ENCODE results near the gene ZFHX3. TPM values are rescaled to one million over a fixed set of nuclear protein-coding genes. Genes with fewer than 3 reads are reported as not detected.

The ZFHX3 gene
- polyA plus RNA-seq, 1 donor from 2014 or later: 26.4 TPM

GRCh38 chr16:73059779-73060615 is 12.1 kb upstream of the ZFHX3 start:
- peaks cover 15% of the 10 kb centered on the region for H3F3A ChIP-seq (ENCODE audit: insufficient read depth, low read length, poor library complexity, severe bottlenecking)
- peak overlapping the region; percentile 69 for H3K4me3 ChIP-seq (ENCODE audit: low read length)
- peak overlapping the region; percentile 85 for H3K4me2 ChIP-seq (ENCODE audit: low read length)
- H3K27ac ChIP-seq (ENCODE audit: low read length): peak overlapping the region; percentile 95
- H3K36me3 ChIP-seq (ENCODE audit: insufficient read depth, low read length): no peaks in the 10 kb centered on the region
- no peaks in the 10 kb centered on the region for H3K9me3 ChIP-seq (ENCODE audit: low read length)
- H3K9ac ChIP-seq (ENCODE audit: low read length): peak overlapping the region; percentile 98
- no peaks in the 10 kb centered on the region for H4K20me1 ChIP-seq (ENCODE audit: insufficient read depth)
- no peaks in the 10 kb centered on the region for H3K9me2 ChIP-seq (ENCODE audit: insufficient read depth, low read length)
- H2AFZ ChIP-seq (ENCODE audit: low read depth, low read length): no peak overlapping the region
- TF ChIP-seq POLR2AphosphoS5 (IDR thresholded peaks at IDR 0.05): peak; percentile 84
- no peak for TF ChIP-seq EZH2 (IDR thresholded peaks at IDR 0.05; ENCODE audit: borderline replicate concordance, insufficient read depth, low read length, poor library complexity, severe bottlenecking)
- TF ChIP-seq CTCF (IDR thresholded peaks at IDR 0.05; ENCODE audit: poor library complexity, severe bottlenecking): no peak
- TF ChIP-seq RAD21 (conservative IDR thresholded peaks at IDR 0.05): peak; percentile 37
- TF ChIP-seq MXI1 (conservative IDR thresholded peaks at IDR 0.05; ENCODE audit: poor library complexity, severe bottlenecking): peak; percentile 19
- no peak for TF ChIP-seq TAF1 (IDR thresholded peaks at IDR 0.05; ENCODE audit: low read depth)
- TF ChIP-seq EP300 (conservative IDR thresholded peaks at IDR 0.05; ENCODE audit: poor library complexity, severe bottlenecking): peak; percentile 33
- TF ChIP-seq REST (IDR thresholded peaks at IDR 0.05; ENCODE audit: borderline replicate concordance): peak; percentile 59
- peak; percentile 47 for TF ChIP-seq SMC3 (conservative IDR thresholded peaks at IDR 0.05; ENCODE audit: poor library complexity)
- H3K27me3 ChIP-seq (ENCODE audit: insufficient read depth, low read depth, low read length): peaks cover 34% of the 10 kb centered on the region
- peaks cover 82% of the 10 kb centered on the region for H3K79me2 ChIP-seq (replicated peaks; ENCODE audit: insufficient read depth, low read length)

GRCh38 chr16:73058616-73059409 is 10.9 kb upstream of the ZFHX3 start:
- TF ChIP-seq CTCF (IDR thresholded peaks at IDR 0.05; ENCODE audit: poor library complexity, severe bottlenecking): peak; percentile 29
- TF ChIP-seq TAF1 (IDR thresholded peaks at IDR 0.05; ENCODE audit: low read depth): peak; percentile 93
- TF ChIP-seq RAD21 (conservative IDR thresholded peaks at IDR 0.05): peak; percentile 62
- peak; percentile 75 for TF ChIP-seq REST (IDR thresholded peaks at IDR 0.05; ENCODE audit: borderline replicate concordance)
- TF ChIP-seq SMC3 (conservative IDR thresholded peaks at IDR 0.05; ENCODE audit: poor library complexity): peak; percentile 70
- no peak for TF ChIP-seq EZH2 (IDR thresholded peaks at IDR 0.05; ENCODE audit: borderline replicate concordance, insufficient read depth, low read length, poor library complexity, severe bottlenecking)
- TF ChIP-seq POLR2AphosphoS5 (IDR thresholded peaks at IDR 0.05): peak; percentile 80
- peak; percentile 49 for TF ChIP-seq MXI1 (conservative IDR thresholded peaks at IDR 0.05; ENCODE audit: poor library complexity, severe bottlenecking)
- peak; percentile 81 for TF ChIP-seq EP300 (conservative IDR thresholded peaks at IDR 0.05; ENCODE audit: poor library complexity, severe bottlenecking)
- Histone ChIP-seq H3K4me2 (ENCODE audit: low read length) (peak overlapping the region; percentile 85), H3F3A (ENCODE audit: insufficient read depth, low read length, poor library complexity, severe bottlenecking) (peaks cover 15% of the 10 kb centered on the region), H3K36me3 (ENCODE audit: insufficient read depth, low read length) (no peaks in the 10 kb centered on the region), H3K9me2 (ENCODE audit: insufficient read depth, low read length) (no peaks in the 10 kb centered on the region), H3K9ac (ENCODE audit: low read length) (peak overlapping the region; percentile 98), H4K20me1 (ENCODE audit: insufficient read depth) (no peaks in the 10 kb centered on the region), H3K9me3 (ENCODE audit: low read length) (no peaks in the 10 kb centered on the region), H3K4me3 (ENCODE audit: low read length) (peak overlapping the region; percentile 69), H3K79me2 (replicated peaks; ENCODE audit: insufficient read depth, low read length) (peaks cover 83% of the 10 kb centered on the region), H2AFZ (ENCODE audit: low read depth, low read length) (no peak overlapping the region), H3K27ac (ENCODE audit: low read length) (peak overlapping the region; percentile 95), H3K27me3 (ENCODE audit: insufficient read depth, low read depth, low read length) (peaks cover 22% of the 10 kb centered on the region)

All from neural cell (in vitro differentiated cells).